Activated CD8-positive, alpha-beta memory T cell treated with anti-CD3 and anti-CD28 coated beads, Interleukin-2, amount 50 U/mL, for 24 hours (primary cell): ENCODE measurements around the gene HES2.
"Not testable (repeated sequence)": the region's sequence is repeated elsewhere in the genome, so short reads cannot be mapped to it uniquely, and the experiment has no call there.

ENCODE experiments used
- DNase-seq: peaks from one replicate; pipeline ENCODE4 v3.0.0-alpha.2; 2020; ENCODE audit errors: extremely low read depth

HES2 gene

DNA sequence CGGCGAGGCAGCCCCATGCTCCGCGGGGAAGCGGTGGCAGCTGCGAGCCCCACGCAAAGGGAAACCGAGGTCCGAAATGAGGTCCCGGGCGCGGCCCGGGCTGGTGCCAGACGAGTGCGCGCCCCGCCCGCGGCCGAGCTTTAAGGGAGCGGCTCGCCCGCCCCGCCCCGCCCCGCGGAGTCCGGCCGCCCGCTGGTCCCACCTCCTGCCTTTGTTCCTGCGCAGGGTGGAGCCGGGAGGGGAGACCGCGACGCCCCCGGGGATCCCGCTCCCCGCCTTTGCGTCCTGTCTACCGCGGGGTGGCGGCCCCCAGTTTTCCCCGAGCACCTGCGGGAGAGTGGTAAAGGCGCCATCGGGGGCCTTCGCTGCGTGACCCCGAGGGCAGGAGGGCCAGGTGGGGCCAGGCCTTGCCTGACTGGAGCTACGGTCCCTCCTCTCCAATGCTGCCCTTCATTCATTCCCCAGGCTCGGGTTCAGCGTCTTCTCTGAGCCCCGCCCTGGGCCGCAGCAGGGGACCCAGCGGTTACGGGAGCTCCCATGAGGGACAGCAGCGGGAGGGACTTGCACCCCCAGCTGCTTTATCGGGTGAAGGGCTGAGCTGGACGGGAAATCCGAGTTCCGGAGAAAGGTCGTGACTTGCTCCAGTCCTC, at the start of gene HES2:
HES2 (minus strand) TSS at position 116 of the 650 bp plus-strand sequence; CDS start at position 17, 99 bp downstream.
- no peak for DNase-seq

- no peak for DNase-seq
Observed at GRCh38 chr1:6468729-6469461, 49.2 kb upstream of the HES2 start.

DNA sequence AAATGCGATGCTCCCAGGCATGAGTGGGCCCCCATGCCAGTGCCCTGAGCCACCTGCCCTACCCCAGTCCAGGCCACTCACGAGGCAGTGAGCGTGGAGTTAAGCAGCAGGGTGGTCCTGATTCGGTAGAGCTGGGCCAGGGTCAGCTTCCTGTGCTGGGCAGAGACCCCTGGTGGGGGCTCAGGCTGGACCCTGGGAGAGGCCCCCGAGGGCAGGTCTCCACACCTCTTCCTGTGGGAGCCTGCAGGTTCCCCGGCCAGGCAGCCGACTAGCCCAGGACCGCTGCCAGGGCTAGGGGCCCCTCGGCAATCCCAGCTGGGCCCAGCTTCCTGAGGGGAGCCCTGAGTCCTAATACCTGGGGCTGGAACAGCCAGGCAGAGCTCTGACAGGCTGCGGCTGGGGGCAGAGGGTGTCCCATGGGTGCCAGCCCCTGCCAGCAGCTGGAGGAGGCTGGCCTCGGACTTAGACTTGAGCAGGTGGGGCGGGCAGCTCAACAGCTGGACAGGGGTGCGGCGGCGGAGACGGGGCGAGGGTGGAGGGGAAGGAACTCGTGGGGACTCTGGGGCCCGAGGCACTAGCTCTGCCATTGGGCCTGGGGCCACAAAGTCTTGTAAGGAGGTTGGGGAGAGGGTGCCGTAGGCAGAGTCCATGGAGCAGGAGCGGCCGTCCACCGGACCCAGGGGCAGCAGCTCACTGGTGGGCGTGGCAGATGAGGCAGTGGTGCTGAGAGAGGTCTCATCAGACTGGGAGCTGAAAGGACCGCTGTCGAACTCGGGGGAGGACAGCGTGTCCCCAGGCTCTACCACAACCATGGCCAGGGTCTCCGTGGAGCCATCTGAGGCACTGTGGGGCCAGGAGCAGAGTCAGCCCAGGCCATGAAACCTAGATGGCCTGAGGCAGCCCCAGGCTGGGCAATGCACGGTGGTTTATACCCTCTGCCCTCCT, 48.3 kb upstream of the HES2 start:
- DNase-seq: no peak

- DNase-seq: no peak
Observed at GRCh38 chr1:6467224-6467623, 47.5 kb upstream of the HES2 start.

GRCh38 chr1:6466751-6467150, 47.0 kb upstream of the HES2 start:
- no peak for DNase-seq

DNA sequence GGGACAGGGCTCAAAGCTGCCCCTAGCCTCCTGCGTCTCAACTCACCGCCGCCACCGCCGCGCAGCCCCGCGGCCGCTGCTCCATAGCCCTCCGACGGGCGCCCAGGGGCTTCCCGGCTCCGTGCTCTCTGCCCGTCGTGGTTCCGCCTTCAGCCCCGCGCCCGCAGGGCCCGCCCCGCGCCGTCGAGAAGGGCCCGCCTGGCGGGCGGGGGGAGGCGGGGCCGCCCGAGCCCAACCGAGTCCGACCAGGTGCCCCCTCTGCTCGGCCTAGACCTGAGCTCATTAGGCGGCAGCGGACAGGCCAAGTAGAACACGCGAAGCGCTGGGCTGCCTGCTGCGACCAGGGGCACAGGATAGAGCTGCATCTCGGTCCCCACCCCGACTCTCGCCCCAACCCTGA, 46.3 kb upstream of the HES2 start, which contains the start of gene TNFRSF25:
TNFRSF25 (minus strand) TSS at position 151 of the 400 bp plus-strand sequence; CDS start at position 85, 66 bp downstream.
- no peak for DNase-seq

GRCh38 chr1:6465461-6466005, 45.8 kb upstream of the HES2 start:
- DNase-seq: no peak

DNA sequence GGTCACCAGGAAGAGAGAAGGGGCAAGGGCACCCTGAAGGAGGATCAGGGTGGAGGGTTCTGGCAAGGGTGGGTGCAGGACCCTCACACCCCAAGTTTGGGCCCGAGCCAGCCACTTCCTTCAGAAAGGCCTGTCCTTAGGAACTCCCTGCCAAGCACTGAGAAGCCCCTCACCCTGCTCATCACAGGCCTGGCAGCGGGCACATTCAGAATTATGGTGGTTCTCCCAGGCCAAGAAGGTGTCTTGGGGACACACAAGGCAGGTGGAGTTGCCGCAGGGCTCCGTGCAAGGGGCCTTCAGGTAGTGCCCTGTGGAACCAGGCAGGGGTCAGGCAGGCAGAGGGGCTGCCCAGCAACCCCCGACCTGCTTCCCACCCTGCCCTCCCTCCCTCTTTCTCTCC, 45.2 kb upstream of the HES2 start:
- DNase-seq: no peak

DNA sequence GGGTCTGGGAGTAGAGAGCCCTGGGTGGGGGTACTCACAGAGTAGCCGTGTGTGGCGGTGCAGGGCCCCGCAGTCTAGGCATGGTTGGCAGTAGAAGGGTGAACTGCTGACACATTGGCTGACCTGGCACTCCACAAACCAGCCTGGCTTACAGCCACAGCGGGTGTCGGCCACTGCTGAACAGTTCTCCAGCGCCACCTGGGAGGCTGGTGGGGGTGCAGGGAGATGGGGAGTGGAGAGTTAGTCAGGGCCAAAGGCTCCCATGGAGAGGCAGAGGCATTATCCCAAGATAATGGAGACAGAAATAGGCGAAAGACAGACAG, 44.8 kb upstream of the HES2 start:
- DNase-seq: no peak

DNA sequence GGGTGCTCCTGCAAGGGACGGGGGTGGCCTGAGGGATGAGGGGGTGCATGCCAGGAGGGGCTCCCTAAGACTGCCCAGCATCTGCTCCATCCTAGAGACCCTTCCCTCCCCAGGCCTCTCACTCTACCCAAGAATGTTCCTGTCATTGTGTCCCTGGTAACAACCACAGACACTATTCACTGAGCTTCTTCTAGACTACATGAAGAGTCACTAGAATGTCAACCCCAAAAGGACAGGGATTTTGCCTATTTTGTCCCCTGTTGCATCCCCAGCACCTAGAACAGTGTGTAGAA, 43.3 kb upstream of the HES2 start:
- DNase-seq: no peak

GRCh38 chr1:6462412-6463119, 42.8 kb upstream of the HES2 start:
- no peak for DNase-seq

GRCh38 chr1:6461538-6462411, 42.1 kb upstream of the HES2 start:
- no peak for DNase-seq

GRCh38 chr1:6461051-6461530, 41.4 kb upstream of the HES2 start:
- no peak for DNase-seq

DNA sequence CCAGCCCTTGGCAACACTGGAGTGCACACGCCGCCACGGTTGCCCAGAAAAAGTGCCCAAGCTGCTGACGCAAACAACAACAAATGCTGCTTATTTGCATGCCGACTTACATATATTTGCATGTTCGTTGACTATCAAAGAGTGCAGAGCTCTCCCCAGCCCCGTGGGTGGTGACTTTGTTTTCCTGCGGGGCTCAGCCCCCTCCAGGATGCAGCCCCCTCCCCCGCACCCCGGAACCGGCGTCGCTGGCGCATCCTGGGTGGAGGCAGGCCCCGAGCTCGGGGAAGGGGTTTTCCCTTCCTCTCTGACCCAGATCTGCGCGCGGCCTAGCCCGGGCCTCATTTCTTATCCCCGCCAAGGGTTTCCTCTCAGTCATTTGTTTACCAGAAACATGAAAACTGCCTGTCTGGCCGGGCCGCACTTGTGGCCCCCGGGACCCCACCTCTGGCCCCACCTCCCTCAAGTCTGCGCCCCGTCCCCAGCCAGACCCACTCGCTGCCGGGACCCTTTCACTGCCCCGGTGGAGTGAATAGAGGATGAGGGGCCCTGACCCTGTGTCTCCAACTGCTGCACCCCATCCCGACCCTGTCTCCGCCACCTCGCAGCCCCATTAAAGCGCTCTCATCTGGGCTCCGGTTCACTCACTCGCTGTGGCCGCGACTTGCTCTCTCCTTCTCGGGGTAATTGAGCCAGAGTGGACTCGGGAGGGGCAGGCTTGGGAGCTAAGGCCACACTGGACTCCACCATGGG, 40.8 kb upstream of the HES2 start:
- DNase-seq: peak; percentile 47

- no peak for DNase-seq
Observed at GRCh38 chr1:6459850-6460265, 40.1 kb upstream of the HES2 start.

DNA sequence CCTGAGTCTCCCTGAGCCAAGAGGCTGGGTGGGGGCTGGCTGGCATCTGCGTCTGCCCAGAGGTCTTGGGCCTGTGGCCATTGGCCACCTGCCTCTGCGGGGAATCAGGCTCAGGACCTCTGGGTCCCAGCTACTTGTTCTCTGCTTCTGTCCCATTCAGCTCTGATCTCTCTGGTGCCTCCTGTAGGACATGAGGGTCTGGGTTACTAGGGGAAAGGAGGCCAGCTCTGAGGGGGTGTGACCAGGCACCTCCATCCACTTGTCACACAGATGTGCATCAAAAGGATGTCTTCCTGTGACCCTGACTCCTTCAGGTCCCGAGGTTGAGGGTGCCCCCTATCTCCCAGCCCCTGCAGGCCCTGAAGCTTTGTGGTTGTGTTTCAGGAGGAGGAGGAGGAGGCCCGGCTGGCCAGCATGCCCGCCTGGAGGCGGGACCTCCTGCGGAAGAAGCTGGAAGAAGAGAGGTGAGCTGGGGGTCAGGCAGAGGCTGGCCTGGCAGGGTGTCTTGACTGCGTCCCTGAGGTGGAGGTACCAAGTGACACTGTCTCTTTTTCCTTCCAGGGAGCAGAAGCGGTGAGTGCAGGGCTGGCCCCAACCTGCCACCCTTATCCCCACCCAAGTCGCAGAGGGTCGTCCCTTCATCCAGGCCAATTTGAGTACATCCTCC, 37.2 kb upstream of the HES2 start:
- no peak for DNase-seq

- DNase-seq: not testable (repeated sequence)
Observed at GRCh38 chr1:6455752-6456520, 36.2 kb upstream of the HES2 start.
